Hepatocyte (in vitro differentiated cells): ENCODE results near the gene ADGRF1. TPM values are rescaled to one million over a fixed set of nuclear protein-coding genes. Genes with fewer than 3 reads are reported as not detected.

Experiments
- DNase-seq: peaks from one replicate; pipeline ENCODE4 v3.0.0-alpha.2; 2016; ENCODE audit warnings: low spot score
- H2AFZ ChIP-seq: fragments of 200-600 bp; sonication (generic); 2 replicates; pipeline ENCODE4 v1.6.0; 2016; ENCODE audit warnings: antibody characterized with exemption, mild to moderate bottlenecking
- H3K27ac ChIP-seq: fragments of 200-600 bp; sonication (generic); 2 replicates; pipeline ENCODE4 v1.5.1; 2016; ENCODE audit warnings: mild to moderate bottlenecking
- H3K27me3 ChIP-seq: fragments of 200-600 bp; sonication (generic); 2 replicates; pipeline ENCODE4 v1.6.1; 2016
- H3K36me3 ChIP-seq: fragments of 200-600 bp; sonication (generic); replicated peaks from 2 replicates; pipeline ENCODE4 v1.5.1; 2016; ENCODE audit warnings: low read depth; ENCODE audit not compliant: insufficient read depth
- H3K4me1 ChIP-seq: fragments of 200-600 bp; sonication (generic); 2 replicates; pipeline ENCODE4 v1.5.1; 2016; ENCODE audit warnings: mild to moderate bottlenecking, moderate library complexity; ENCODE audit not compliant: insufficient read depth
- H3K4me2 ChIP-seq: fragments of 200-600 bp; sonication (generic); 2 replicates; pipeline ENCODE4 v1.6.0; 2016
- H3K4me3 ChIP-seq: fragments of 200-600 bp; sonication (generic); 2 replicates; pipeline ENCODE4 v1.5.1; 2016; ENCODE audit warnings: mild to moderate bottlenecking
- H3K79me2 ChIP-seq: fragments of 200-600 bp; sonication (generic); 2 replicates; pipeline ENCODE4 v1.6.0; 2017; ENCODE audit warnings: mild to moderate bottlenecking
- H3K9me2 ChIP-seq: fragments of 200-600 bp; sonication (generic); replicated peaks from 2 replicates; pipeline ENCODE4 v1.6.0; 2017; ENCODE audit warnings: mild to moderate bottlenecking; ENCODE audit not compliant: insufficient read depth
- H3K9me3 ChIP-seq: fragments of 200-600 bp; sonication (generic); 2 replicates; pipeline ENCODE4 v1.5.1; 2016; ENCODE audit warnings: low read depth, mild to moderate bottlenecking
- H4K20me1 ChIP-seq: fragments of 200-600 bp; sonication (generic); 2 replicates; pipeline ENCODE4 v1.6.0; 2016; ENCODE audit warnings: mild to moderate bottlenecking; ENCODE audit not compliant: insufficient read depth, poor library complexity, severe bottlenecking
- CTCF ChIP-seq: fragments of 200-600 bp; sonication (generic); IDR thresholded peaks from 2 replicates; pipeline ENCODE4 v1.5.1; 2016; ENCODE audit warnings: antibody characterized with exemption, mild to moderate bottlenecking; ENCODE audit not compliant: poor library complexity
- EZH2 ChIP-seq: fragments of 200-600 bp; sonication (generic); IDR thresholded peaks from 2 replicates; pipeline ENCODE4 v1.6.1; 2016; ENCODE audit warnings: antibody characterized with exemption, mild to moderate bottlenecking, borderline replicate concordance
- EZH2phosphoT487 ChIP-seq: fragments of 200-600 bp; sonication (generic); IDR thresholded peaks from one replicate; pipeline ENCODE4 v1.6.1; 2018; ENCODE audit warnings: antibody characterized with exemption, mild to moderate bottlenecking, low read depth, moderate library complexity; ENCODE audit not compliant: unreplicated experiment, severe bottlenecking
- WGBS: methylation state at CpG from one replicate; pipeline ENCODE4 v1.1.6; 2016; ENCODE audit warnings: low lambda C conversion rate; ENCODE audit errors: missing lambda C conversion rate; 5-methylcytosine and 5-hydroxymethylcytosine counted together
- polyA plus RNA-seq: library from polyadenylated mRNA; unstranded; fragments of >200 nt; fragmentation: Nextera tagmentation; extraction: Ambion mirVana; gene quantifications from 2 replicates; pipeline ENCODE4 v1.2.1, GENCODE V29; 2016
- total RNA-seq: library from RNA; depleted of rRNA; stranded (reverse); fragments of >200 nt; gene quantifications from 2 replicates; pipeline ENCODE4 v1.2.3, GENCODE V29; 2014

Gene ADGRF1
- total and polyA plus RNA-seq, 2 experiments from 2014 or later = 1.7 to 2.8 TPM

- 68% methylated on average over 4 of the region's 4 CpGs for WGBS
- Histone ChIP-seq H2AFZ (no peak overlapping the region), H3K9me2 (no peaks in the 10 kb centered on the region), H4K20me1 (no peaks in the 10 kb centered on the region), H3K27ac (no peak overlapping the region), H3K27me3 (no peaks in the 10 kb centered on the region), H3K4me2 (no peak overlapping the region), H3K79me2 (no peaks in the 10 kb centered on the region), H3K4me3 (no peak overlapping the region), H3K36me3 (no peaks in the 10 kb centered on the region), H3K4me1 (no peaks in the 10 kb centered on the region), H3K9me3 (no peaks in the 10 kb centered on the region)
- DNase-seq = no peak
- TF ChIP-seq CTCF = no peak
- TF ChIP-seq EZH2phosphoT487 = no peak
- no peak for TF ChIP-seq EZH2
Observed at GRCh38 chr6:47016261-47016660, 25.9 kb downstream of the ADGRF1 start.

- Histone ChIP-seq H2AFZ (no peak overlapping the region), H3K9me3 (no peaks in the 10 kb centered on the region), H3K4me2 (no peak overlapping the region), H3K4me3 (no peak overlapping the region), H3K4me1 (no peaks in the 10 kb centered on the region), H3K79me2 (no peaks in the 10 kb centered on the region), H4K20me1 (no peaks in the 10 kb centered on the region), H3K9me2 (no peaks in the 10 kb centered on the region), H3K27ac (no peak overlapping the region), H3K36me3 (no peaks in the 10 kb centered on the region), H3K27me3 (no peaks in the 10 kb centered on the region)
- TF ChIP-seq EZH2 = no peak
- TF ChIP-seq CTCF = no peak
- TF ChIP-seq EZH2phosphoT487 = no peak
- 91% methylated on average over 4 of the region's 4 CpGs for WGBS
- DNase-seq = no peak
Observed at GRCh38 chr6:47014401-47014800, 27.7 kb downstream of the ADGRF1 start.

- DNase-seq = no peak
- Histone ChIP-seq H3K27me3 (no peaks in the 10 kb centered on the region), H3K27ac (no peak overlapping the region), H3K79me2 (no peaks in the 10 kb centered on the region), H3K4me1 (no peaks in the 10 kb centered on the region), H2AFZ (no peak overlapping the region), H3K4me3 (no peak overlapping the region), H3K9me3 (no peaks in the 10 kb centered on the region), H3K9me2 (no peaks in the 10 kb centered on the region), H4K20me1 (no peaks in the 10 kb centered on the region), H3K4me2 (no peak overlapping the region), H3K36me3 (no peaks in the 10 kb centered on the region)
- no peak for TF ChIP-seq EZH2
- TF ChIP-seq EZH2phosphoT487 = no peak
- no peak for TF ChIP-seq CTCF
- 79% methylated on average over 7 of the region's 7 CpGs for whole genome bisulfite sequencing
Observed at GRCh38 chr6:47009583-47009982, 32.5 kb downstream of the ADGRF1 start.

- Histone ChIP-seq H3K27ac (no peak overlapping the region), H3K79me2 (no peaks in the 10 kb centered on the region), H3K36me3 (no peaks in the 10 kb centered on the region), H3K27me3 (no peaks in the 10 kb centered on the region), H2AFZ (no peak overlapping the region), H4K20me1 (no peaks in the 10 kb centered on the region), H3K9me2 (no peaks in the 10 kb centered on the region), H3K4me1 (no peaks in the 10 kb centered on the region), H3K4me2 (no peak overlapping the region), H3K4me3 (no peak overlapping the region), H3K9me3 (no peaks in the 10 kb centered on the region)
- whole genome bisulfite sequencing = 96% methylated on average over 3 of the region's 3 CpGs
- no peak for TF ChIP-seq EZH2
- no peak for TF ChIP-seq CTCF
- no peak for TF ChIP-seq EZH2phosphoT487
- no peak for DNase-seq
Observed at GRCh38 chr6:47008397-47008763, 33.8 kb downstream of the ADGRF1 start.
